Hepatocyte (in vitro differentiated cells): Measurements from ENCODE around the gene CACNB4. TPM values are rescaled to one million over a fixed set of nuclear protein-coding genes. Genes with fewer than 3 reads are reported as not detected.
A peak's percentile ranks its signal among the peaks of the same experiment; 100 is the strongest.
"Not testable (repeated sequence)": the region's sequence is repeated elsewhere in the genome, so short reads cannot be mapped to it uniquely, and the experiment has no call there.

Experiments
- DNase-seq: peaks from one replicate; pipeline ENCODE4 v3.0.0-alpha.2; 2016; ENCODE audit warnings: low spot score
- H2AFZ ChIP-seq: fragments of 200-600 bp; sonication (generic); 2 replicates; pipeline ENCODE4 v1.6.0; 2016; ENCODE audit warnings: antibody characterized with exemption, mild to moderate bottlenecking
- H3K27ac ChIP-seq: fragments of 200-600 bp; sonication (generic); 2 replicates; pipeline ENCODE4 v1.5.1; 2016; ENCODE audit warnings: mild to moderate bottlenecking
- H3K27me3 ChIP-seq: fragments of 200-600 bp; sonication (generic); 2 replicates; pipeline ENCODE4 v1.6.1; 2016
- H3K36me3 ChIP-seq: fragments of 200-600 bp; sonication (generic); replicated peaks from 2 replicates; pipeline ENCODE4 v1.5.1; 2016; ENCODE audit warnings: low read depth; ENCODE audit not compliant: insufficient read depth
- H3K4me1 ChIP-seq: fragments of 200-600 bp; sonication (generic); 2 replicates; pipeline ENCODE4 v1.5.1; 2016; ENCODE audit warnings: mild to moderate bottlenecking, moderate library complexity; ENCODE audit not compliant: insufficient read depth
- H3K4me2 ChIP-seq: fragments of 200-600 bp; sonication (generic); 2 replicates; pipeline ENCODE4 v1.6.0; 2016
- H3K4me3 ChIP-seq: fragments of 200-600 bp; sonication (generic); 2 replicates; pipeline ENCODE4 v1.5.1; 2016; ENCODE audit warnings: mild to moderate bottlenecking
- H3K79me2 ChIP-seq: fragments of 200-600 bp; sonication (generic); 2 replicates; pipeline ENCODE4 v1.6.0; 2017; ENCODE audit warnings: mild to moderate bottlenecking
- H3K9me2 ChIP-seq: fragments of 200-600 bp; sonication (generic); replicated peaks from 2 replicates; pipeline ENCODE4 v1.6.0; 2017; ENCODE audit warnings: mild to moderate bottlenecking; ENCODE audit not compliant: insufficient read depth
- H3K9me3 ChIP-seq: fragments of 200-600 bp; sonication (generic); 2 replicates; pipeline ENCODE4 v1.5.1; 2016; ENCODE audit warnings: low read depth, mild to moderate bottlenecking
- H4K20me1 ChIP-seq: fragments of 200-600 bp; sonication (generic); 2 replicates; pipeline ENCODE4 v1.6.0; 2016; ENCODE audit warnings: mild to moderate bottlenecking; ENCODE audit not compliant: insufficient read depth, poor library complexity, severe bottlenecking
- EZH2 ChIP-seq: fragments of 200-600 bp; sonication (generic); IDR thresholded peaks from 2 replicates; pipeline ENCODE4 v1.6.1; 2016; ENCODE audit warnings: antibody characterized with exemption, mild to moderate bottlenecking, borderline replicate concordance
- EZH2phosphoT487 ChIP-seq: fragments of 200-600 bp; sonication (generic); IDR thresholded peaks from one replicate; pipeline ENCODE4 v1.6.1; 2018; ENCODE audit warnings: antibody characterized with exemption, mild to moderate bottlenecking, low read depth, moderate library complexity; ENCODE audit not compliant: unreplicated experiment, severe bottlenecking
- WGBS: methylation state at CpG from one replicate; pipeline ENCODE4 v1.1.6; 2016; ENCODE audit warnings: low lambda C conversion rate; ENCODE audit errors: missing lambda C conversion rate; 5-methylcytosine and 5-hydroxymethylcytosine counted together
- polyA plus RNA-seq: library from polyadenylated mRNA; unstranded; fragments of >200 nt; fragmentation: Nextera tagmentation; extraction: Ambion mirVana; gene quantifications from 2 replicates; pipeline ENCODE4 v1.2.1, GENCODE V29; 2016
- total RNA-seq: library from RNA; depleted of rRNA; stranded (reverse); fragments of >200 nt; gene quantifications from 2 replicates; pipeline ENCODE4 v1.2.3, GENCODE V29; 2014
- TF ChIP-seq, protein P1 (sequence below): fragments of 200-600 bp; sonication (generic); IDR thresholded peaks from 2 replicates; pipeline ENCODE4 v1.5.1; 2016; ENCODE audit warnings: antibody characterized with exemption, mild to moderate bottlenecking; ENCODE audit not compliant: poor library complexity

The CACNB4 gene
- total and polyA plus RNA-seq, 2 experiments from 2014 or later: 0.85 to 4.0 TPM

DNA sequence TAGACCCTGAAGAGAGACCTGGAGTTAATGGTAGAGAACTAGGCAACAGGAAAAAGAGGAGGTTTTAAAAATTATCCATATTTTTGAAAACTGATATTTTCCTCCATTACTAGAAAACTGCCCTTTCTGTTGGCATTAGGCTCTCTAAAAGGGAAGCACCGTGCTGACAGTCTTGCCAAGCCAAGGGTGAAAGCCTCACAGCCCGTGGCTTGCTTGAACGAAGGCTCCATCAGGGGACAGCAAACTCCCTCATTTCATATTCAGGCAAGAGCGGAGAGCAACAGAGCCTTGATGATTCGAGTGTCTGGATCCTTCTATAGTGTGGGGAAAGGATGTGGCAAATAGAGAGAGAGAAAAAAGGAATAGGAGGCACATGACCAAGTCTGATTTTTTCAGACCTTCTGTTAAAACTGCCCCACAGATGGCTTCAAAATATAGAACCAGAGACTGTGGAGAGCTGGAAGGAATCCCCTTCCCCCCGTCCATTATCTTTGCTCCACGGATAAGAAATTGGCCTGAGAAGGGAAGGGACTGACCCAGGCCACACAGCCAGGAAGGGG lies 67.0 kb downstream of the CACNB4 start:
- Histone ChIP-seq H3K4me3 (no peak overlapping the region), H3K4me2 (no peak overlapping the region), H3K4me1 (no peaks in the 10 kb centered on the region), H3K36me3 (no peaks in the 10 kb centered on the region), H3K79me2 (no peaks in the 10 kb centered on the region), H3K9me3 (no peaks in the 10 kb centered on the region), H4K20me1 (no peaks in the 10 kb centered on the region), H3K9me2 (no peaks in the 10 kb centered on the region), H3K27me3 (no peaks in the 10 kb centered on the region), H2AFZ (no peak overlapping the region), H3K27ac (no peak overlapping the region)
- TF ChIP-seq EZH2 (no peak), EZH2phosphoT487 (no peak)
- TF ChIP-seq, protein P1, sequence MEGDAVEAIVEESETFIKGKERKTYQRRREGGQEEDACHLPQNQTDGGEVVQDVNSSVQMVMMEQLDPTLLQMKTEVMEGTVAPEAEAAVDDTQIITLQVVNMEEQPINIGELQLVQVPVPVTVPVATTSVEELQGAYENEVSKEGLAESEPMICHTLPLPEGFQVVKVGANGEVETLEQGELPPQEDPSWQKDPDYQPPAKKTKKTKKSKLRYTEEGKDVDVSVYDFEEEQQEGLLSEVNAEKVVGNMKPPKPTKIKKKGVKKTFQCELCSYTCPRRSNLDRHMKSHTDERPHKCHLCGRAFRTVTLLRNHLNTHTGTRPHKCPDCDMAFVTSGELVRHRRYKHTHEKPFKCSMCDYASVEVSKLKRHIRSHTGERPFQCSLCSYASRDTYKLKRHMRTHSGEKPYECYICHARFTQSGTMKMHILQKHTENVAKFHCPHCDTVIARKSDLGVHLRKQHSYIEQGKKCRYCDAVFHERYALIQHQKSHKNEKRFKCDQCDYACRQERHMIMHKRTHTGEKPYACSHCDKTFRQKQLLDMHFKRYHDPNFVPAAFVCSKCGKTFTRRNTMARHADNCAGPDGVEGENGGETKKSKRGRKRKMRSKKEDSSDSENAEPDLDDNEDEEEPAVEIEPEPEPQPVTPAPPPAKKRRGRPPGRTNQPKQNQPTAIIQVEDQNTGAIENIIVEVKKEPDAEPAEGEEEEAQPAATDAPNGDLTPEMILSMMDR: no peak
- no peak for DNase-seq
- 76% methylated on average over 7 of the region's 7 CpGs for WGBS

DNA sequence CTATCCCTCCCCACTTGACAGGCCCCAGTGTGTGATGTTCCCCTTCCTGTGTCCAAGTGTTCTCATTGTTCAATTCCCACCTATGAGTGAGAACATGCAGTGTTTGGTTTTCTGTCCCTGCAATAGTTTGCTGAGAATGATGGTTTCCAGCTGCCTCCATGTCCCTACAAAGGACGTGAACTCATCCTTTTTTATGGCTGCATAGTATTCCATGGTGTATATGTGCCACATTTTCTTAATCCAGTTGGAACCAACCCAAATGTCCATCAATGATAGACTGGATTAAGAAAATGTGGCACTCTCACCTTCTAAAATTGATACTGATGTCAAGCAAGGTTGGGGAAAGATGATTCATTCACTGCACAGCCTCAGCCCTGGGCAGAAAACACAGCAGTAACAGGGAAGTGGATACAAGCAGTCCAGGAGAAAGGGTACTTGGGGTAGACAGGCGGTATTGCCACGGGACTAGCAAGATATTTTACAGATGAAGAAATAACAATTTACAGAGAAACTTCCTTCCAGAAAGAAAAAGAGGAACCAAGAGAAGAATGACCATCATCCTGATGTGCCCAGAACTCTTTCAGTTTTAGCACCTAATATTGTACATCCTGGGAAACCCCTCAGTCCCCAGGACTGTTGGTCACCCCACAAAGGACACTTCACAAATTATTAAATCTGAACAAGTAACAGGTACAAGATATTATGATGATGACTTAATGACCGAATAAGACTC lies 68.1 kb downstream of the CACNB4 start:
- WGBS: 96% methylated on average over 4 of the region's 4 CpGs
- H3K79me2 ChIP-seq, H3K9me3 ChIP-seq, H4K20me1 ChIP-seq, H3K9me2 ChIP-seq, H2AFZ ChIP-seq, H3K4me1 ChIP-seq, H3K36me3 ChIP-seq, H3K4me2 ChIP-seq, H3K27ac ChIP-seq, H3K4me3 ChIP-seq, H3K27me3 ChIP-seq, DNase-seq: not testable (repeated sequence)

DNA sequence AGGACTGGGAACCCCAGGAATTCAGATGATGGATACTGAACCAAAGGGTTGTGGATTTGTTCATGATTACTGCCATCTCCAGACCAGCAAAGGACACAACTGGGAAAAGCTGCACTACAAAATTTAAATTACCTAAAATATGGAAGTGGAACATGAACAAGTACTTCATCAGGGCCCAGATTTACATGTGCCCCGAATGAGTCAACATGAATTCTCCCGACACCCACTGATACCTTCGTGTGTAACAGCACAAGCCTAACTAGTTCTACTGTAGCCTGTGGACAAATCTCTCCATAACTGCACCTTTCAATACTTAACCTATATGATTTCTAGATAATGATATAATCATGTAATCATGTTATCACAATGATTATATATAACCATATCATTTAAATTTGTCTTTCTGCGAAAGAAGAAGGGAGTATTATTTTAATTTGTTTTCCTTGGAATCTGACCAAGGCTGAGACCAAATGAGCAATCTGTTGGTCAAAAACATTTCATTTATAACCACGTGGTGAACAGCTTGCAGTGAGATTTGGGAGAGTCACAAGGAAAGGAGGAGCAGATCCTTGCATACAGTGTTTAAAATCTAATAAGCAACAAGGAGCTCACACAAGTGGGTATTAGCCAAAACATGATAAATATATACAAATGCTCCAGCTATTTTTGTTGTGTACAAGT lies 70.5 kb downstream of the CACNB4 start:
- TF ChIP-seq EZH2 (no peak), EZH2phosphoT487 (no peak)
- Histone ChIP-seq H3K79me2 (no peaks in the 10 kb centered on the region), H3K4me2 (no peak overlapping the region), H3K4me1 (no peaks in the 10 kb centered on the region), H3K4me3 (no peak overlapping the region), H3K27ac (no peak overlapping the region), H2AFZ (no peak overlapping the region), H4K20me1 (no peaks in the 10 kb centered on the region), H3K9me2 (no peaks in the 10 kb centered on the region), H3K9me3 (no peaks in the 10 kb centered on the region), H3K36me3 (no peaks in the 10 kb centered on the region), H3K27me3 (no peaks in the 10 kb centered on the region)
- no peak for DNase-seq
- 84% methylated on average over 5 of the region's 5 CpGs for WGBS

DNA sequence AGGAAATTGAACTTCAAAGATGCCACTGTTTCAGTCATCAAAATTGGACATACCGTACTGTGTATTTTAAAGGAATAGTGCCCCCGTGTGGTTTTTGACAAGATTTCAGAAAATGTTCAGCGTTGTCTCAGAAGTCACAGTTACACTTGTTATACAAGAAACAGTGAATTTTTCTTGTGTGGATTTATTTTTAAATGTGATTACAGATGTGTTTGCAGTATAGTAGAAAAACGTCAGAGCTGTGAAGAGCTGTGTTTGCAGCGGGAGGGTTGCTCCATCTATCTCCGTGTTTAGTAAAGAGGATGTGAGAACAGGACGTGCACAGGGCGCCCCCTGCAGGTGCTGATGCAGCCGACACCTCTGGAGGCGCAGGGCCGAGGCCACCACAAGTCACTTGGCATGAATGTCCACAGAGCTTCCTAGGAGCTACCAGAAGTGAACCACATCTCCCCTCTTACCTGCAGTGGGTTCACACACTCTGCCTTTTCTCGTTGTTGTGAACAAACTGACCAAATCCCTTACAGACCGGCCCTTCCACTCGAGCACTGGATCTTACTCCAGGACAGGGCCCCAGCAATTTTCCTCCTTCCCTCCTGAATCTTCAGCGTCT lies 73.1 kb downstream of the CACNB4 start:
- peak overlapping the region; percentile 37 for H2AFZ ChIP-seq
- H3K36me3 ChIP-seq: no peaks in the 10 kb centered on the region
- H3K9me3 ChIP-seq: no peaks in the 10 kb centered on the region
- WGBS: 18% methylated on average over 15 of the region's 15 CpGs
- DNase-seq: peak; percentile 89
- no peaks in the 10 kb centered on the region for H3K27me3 ChIP-seq
- H3K4me1 ChIP-seq: no peaks in the 10 kb centered on the region
- TF ChIP-seq, protein P1: peak; percentile 99
- TF ChIP-seq EZH2phosphoT487: no peak
- TF ChIP-seq EZH2: no peak
- no peaks in the 10 kb centered on the region for H3K9me2 ChIP-seq
- peak overlapping the region; percentile 23 for H3K4me3 ChIP-seq
- peak overlapping the region; percentile 76 for H3K4me2 ChIP-seq
- no peaks in the 10 kb centered on the region for H4K20me1 ChIP-seq
- no peaks in the 10 kb centered on the region for H3K79me2 ChIP-seq
- no peak overlapping the region for H3K27ac ChIP-seq
